ENCODE data around the gene IL17D. TPM values are rescaled to one million over a fixed set of nuclear protein-coding genes. Genes with fewer than 3 reads are reported as not detected.

Gene IL17D
- polyA plus RNA-seq, 1 experiment = 0.48 TPM

- Histone ChIP-seq H3K4me3 (ENCODE audit: low read depth, low read length) (no peak overlapping the region), H3K27me3 (ENCODE audit: control insufficient read depth, insufficient read depth, low read length) (no peaks in the 10 kb centered on the region), H3K36me3 (ENCODE audit: control insufficient read depth, insufficient read depth, low read length) (no peaks in the 10 kb centered on the region)
- ChIA-PET POLR2A (no interaction called here), CTCF (interaction anchor here (0.9 kb wide), 1 partner anchor 35 kb away, joined by 3 read pairs; no protein-coding TSS in a partner anchor)
- TF ChIP-seq CTCF (IDR thresholded peaks at IDR 0.05; ENCODE audit: insufficient read depth, low read depth, low read length) = no peak
- DNase-seq (ENCODE audit: low read depth) = no peak
Measured at GRCh38 chr13:20667857-20668437, 35.6 kb upstream of the IL17D start.

GRCh38 chr13:20669162-20669561 lies 34.3 kb upstream of the IL17D start:
- H3K36me3 ChIP-seq (ENCODE audit: control insufficient read depth, insufficient read depth, low read length) = no peaks in the 10 kb centered on the region
- DNase-seq (ENCODE audit: low read depth) = no peak
- no peaks in the 10 kb centered on the region for H3K27me3 ChIP-seq (ENCODE audit: control insufficient read depth, insufficient read depth, low read length)
- H3K4me3 ChIP-seq (ENCODE audit: low read depth, low read length) = no peak overlapping the region
- no peak for TF ChIP-seq CTCF (IDR thresholded peaks at IDR 0.05; ENCODE audit: insufficient read depth, low read depth, low read length)
- ChIA-PET POLR2A (no interaction called here), CTCF (interaction anchor here (0.7 kb wide), 1 partner anchor 14 kb away, joined by 4 read pairs; no protein-coding TSS in a partner anchor)

GRCh38 chr13:20671789-20672188 lies 31.7 kb upstream of the IL17D start:
- DNase-seq (ENCODE audit: low read depth) = no peak
- CTCF ChIA-PET = interaction anchor here (2.0 kb wide), 1 partner anchor 10 kb away, joined by 5 read pairs; no protein-coding TSS in a partner anchor
- Histone ChIP-seq H3K4me3 (ENCODE audit: low read depth, low read length) (no peak overlapping the region), H3K36me3 (ENCODE audit: control insufficient read depth, insufficient read depth, low read length) (no peaks in the 10 kb centered on the region), H3K27me3 (ENCODE audit: control insufficient read depth, insufficient read depth, low read length) (no peaks in the 10 kb centered on the region)
- POLR2A ChIA-PET = no interaction called here
- TF ChIP-seq CTCF (IDR thresholded peaks at IDR 0.05; ENCODE audit: insufficient read depth, low read depth, low read length) = no peak

DNA sequence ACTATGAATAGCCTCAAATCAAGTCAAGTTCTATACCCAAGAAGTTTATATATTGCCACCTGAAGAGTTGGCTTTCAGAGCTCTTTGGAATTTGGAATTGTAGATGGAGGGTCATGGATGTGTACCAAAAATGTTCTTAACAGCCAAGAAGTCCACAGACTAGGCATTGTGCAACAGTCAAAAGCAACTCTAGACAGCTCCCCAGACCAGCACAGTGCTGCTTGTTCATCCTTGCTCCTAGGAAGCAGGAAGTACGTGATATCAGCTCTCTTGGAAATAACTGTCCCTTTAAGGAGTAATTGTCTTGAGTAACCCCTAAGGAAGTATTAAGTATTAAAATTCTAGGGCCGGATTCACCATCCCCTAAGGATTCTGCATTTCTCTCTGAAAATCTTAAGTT lies 30.7 kb upstream of the IL17D start:
- CTCF ChIA-PET = interaction anchor here (2.0 kb wide), 1 partner anchor 9 kb away, joined by 5 read pairs; no protein-coding TSS in a partner anchor
- Histone ChIP-seq H3K27me3 (ENCODE audit: control insufficient read depth, insufficient read depth, low read length) (no peaks in the 10 kb centered on the region), H3K4me3 (ENCODE audit: low read depth, low read length) (no peak overlapping the region), H3K36me3 (ENCODE audit: control insufficient read depth, insufficient read depth, low read length) (no peaks in the 10 kb centered on the region)
- POLR2A ChIA-PET = no interaction called here
- no peak for TF ChIP-seq CTCF (IDR thresholded peaks at IDR 0.05; ENCODE audit: insufficient read depth, low read depth, low read length)
- DNase-seq (ENCODE audit: low read depth) = no peak

DNA sequence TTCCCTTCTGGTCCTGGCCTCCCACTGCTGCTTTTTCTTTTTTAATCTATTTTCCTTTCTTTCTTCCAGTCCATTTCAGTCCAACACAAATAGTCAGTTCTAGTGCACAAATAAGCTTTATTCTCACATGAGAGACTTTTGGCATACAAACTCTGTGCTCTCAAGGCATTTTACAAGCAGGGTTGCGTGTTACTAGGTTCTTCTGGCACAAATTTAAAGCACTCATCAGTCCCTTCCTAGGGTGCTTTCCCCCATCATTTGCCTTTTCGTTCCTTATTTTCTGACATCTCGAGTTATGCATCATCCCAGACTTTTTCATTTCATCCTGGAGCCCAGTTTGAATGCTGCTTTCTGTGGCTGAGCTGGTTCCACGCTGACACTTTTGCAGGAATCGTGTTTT lies 29.8 kb upstream of the IL17D start:
- POLR2A ChIA-PET = no interaction called here
- Histone ChIP-seq H3K27me3 (ENCODE audit: control insufficient read depth, insufficient read depth, low read length) (no peaks in the 10 kb centered on the region), H3K4me3 (ENCODE audit: low read depth, low read length) (no peak overlapping the region), H3K36me3 (ENCODE audit: control insufficient read depth, insufficient read depth, low read length) (no peaks in the 10 kb centered on the region)
- no peak for DNase-seq (ENCODE audit: low read depth)
- CTCF ChIA-PET = no interaction called here
- TF ChIP-seq CTCF (IDR thresholded peaks at IDR 0.05; ENCODE audit: insufficient read depth, low read depth, low read length) = no peak
